Measurements from ENCODE around the gene ZNF80. TPM values are rescaled to one million over a fixed set of nuclear protein-coding genes. Genes with fewer than 3 reads are reported as not detected.

ZNF80 gene
- total and polyA plus RNA-seq, 2 of the 8 experiments (the other 6 are each of a cell fraction or from before 2014, with no cell fraction given): not detected

DNA sequence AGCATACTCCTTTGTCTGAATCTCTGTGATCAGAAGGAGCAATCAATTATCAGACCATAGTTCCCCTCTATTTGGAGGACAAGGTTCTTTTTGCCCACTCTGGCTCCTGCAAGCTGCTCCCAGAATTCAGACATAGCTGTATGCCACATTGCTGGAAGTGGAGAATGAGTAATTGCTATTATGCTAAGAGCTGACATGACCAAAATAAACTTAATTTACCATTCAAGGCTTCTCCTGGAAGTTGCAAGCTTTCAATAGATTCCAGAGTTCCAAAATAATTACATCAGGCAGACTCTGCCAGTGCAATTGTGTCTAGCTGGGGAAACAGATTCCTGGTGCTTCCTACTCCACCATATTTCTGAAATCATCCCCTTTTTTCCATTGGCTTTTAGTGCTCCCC, 50.9 kb downstream of the ZNF80 start:
- CTCF ChIA-PET (ENCODE audit: partially characterized antibody): no interaction called here
- no peak overlapping the region for H3K4me2 ChIP-seq (ENCODE audit: insufficient read depth in 1 of 2, low read depth in 2 of 2, low read length in 2 of 2)
- H3K4me3 ChIP-seq (ENCODE audit: extremely low read depth in 1 of 4, insufficient read depth in 2 of 4, low read depth in 3 of 4, low read length in 4 of 4): no peak overlapping the region

More for the DNA sequence above, 50.9 kb downstream of the ZNF80 start:
- Histone ChIP-seq H2BK20ac (ENCODE audit: low read length) (no peak overlapping the region), H2AK5ac (ENCODE audit: low read depth, low read length) (no peak overlapping the region), H2BK5ac (ENCODE audit: low read depth, low read length) (no peak overlapping the region), H4K91ac (replicated peaks; ENCODE audit: insufficient read length, low read length) (no peak overlapping the region), H2BK12ac (ENCODE audit: low read depth, low read length) (no peak overlapping the region), H3K23ac (ENCODE audit: insufficient read length) (no peak overlapping the region), H3K27me3 (replicated peaks in 1 of 4; ENCODE audit: control insufficient read depth in 3 of 4, extremely low read depth in 1 of 4, insufficient read depth in 3 of 4, low read length in 3 of 4) (no peaks in the 10 kb centered on the region), H3K14ac (ENCODE audit: insufficient read length) (no peak overlapping the region), H3K79me1 (ENCODE audit: low read depth, low read length) (no peaks in the 10 kb centered on the region), H3K9ac (replicated peaks in 1 of 4; ENCODE audit: extremely low read depth in 1 of 4, low read depth in 3 of 4, low read length in 3 of 4) (no peak overlapping the region), H3K56ac (replicated peaks; ENCODE audit: insufficient read length, low read depth, low read length) (no peak overlapping the region), H2AFZ (ENCODE audit: low read length) (no peak overlapping the region), H3K27ac (ENCODE audit: low read depth, low read length) (no peak overlapping the region), H3K36me3 (ENCODE audit: control insufficient read depth in 2 of 4, insufficient read depth in 4 of 4, low read length in 3 of 4) (no peaks in the 10 kb centered on the region), H3K79me2 (ENCODE audit: control insufficient read depth in 1 of 2, insufficient read depth in 2 of 2, low read length in 2 of 2) (no peaks in the 10 kb centered on the region), H2BK120ac (replicated peaks; ENCODE audit: low read depth, low read length) (no peak overlapping the region), H3K18ac (ENCODE audit: extremely low read depth, low read length) (no peak overlapping the region), H3K4ac (replicated peaks; ENCODE audit: insufficient read length, low read depth, low read length) (no peak overlapping the region), H2BK15ac (ENCODE audit: low read length) (no peak overlapping the region), H3K9me3 (ENCODE audit: insufficient read depth in 2 of 2, low read depth in 1 of 2, low read length in 1 of 2) (peaks cover 7% of the 10 kb centered on the region in 2 experiments; a peak in 3 of 4 replicates), H4K8ac (ENCODE audit: extremely low read depth, insufficient read depth, low read length) (no peak overlapping the region), H3K4me1 (replicated peaks in 1 of 4; ENCODE audit: control insufficient read depth in 3 of 4, insufficient read depth in 4 of 4, low read length in 3 of 4) (no peaks in the 10 kb centered on the region), H4K20me1 (replicated peaks in 1 of 2; ENCODE audit: control insufficient read depth in 1 of 2, insufficient read depth in 2 of 2, low read length in 2 of 2) (no peaks in the 10 kb centered on the region), H3K23me2 (ENCODE audit: low read depth, low read length) (no peaks in the 10 kb centered on the region), H4K5ac (ENCODE audit: insufficient read length, low read depth, low read length) (no peak overlapping the region)
- no peak for DNase-seq (ENCODE audit: low read depth in 1 of 2, low spot score in 2 of 2)
- FAIRE-seq: no peak
- POLR2A ChIA-PET (ENCODE audit: partially characterized antibody): no interaction called here
- TF ChIP-seq, protein P1, sequence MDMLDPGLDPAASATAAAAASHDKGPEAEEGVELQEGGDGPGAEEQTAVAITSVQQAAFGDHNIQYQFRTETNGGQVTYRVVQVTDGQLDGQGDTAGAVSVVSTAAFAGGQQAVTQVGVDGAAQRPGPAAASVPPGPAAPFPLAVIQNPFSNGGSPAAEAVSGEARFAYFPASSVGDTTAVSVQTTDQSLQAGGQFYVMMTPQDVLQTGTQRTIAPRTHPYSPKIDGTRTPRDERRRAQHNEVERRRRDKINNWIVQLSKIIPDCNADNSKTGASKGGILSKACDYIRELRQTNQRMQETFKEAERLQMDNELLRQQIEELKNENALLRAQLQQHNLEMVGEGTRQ (IDR thresholded peaks at IDR 0.05; ENCODE audit: low read length): no peak
- TF ChIP-seq HDAC6 (IDR thresholded peaks at IDR 0.05; ENCODE audit: low read depth, low read length): no peak
- no peak for TF ChIP-seq RNF2 (IDR thresholded peaks at IDR 0.05; ENCODE audit: borderline replicate concordance, low read depth, low read length, missing control alignments, poor library complexity, severe bottlenecking)
- no peak for TF ChIP-seq SIRT6 (IDR thresholded peaks at IDR 0.05; ENCODE audit: low read length)
- TF ChIP-seq RBBP5 (IDR thresholded peaks at IDR 0.05; ENCODE audit: borderline replicate concordance, low read depth, low read length): no peak
- no peak for TF ChIP-seq PHF8 (conservative IDR thresholded peaks at IDR 0.05; ENCODE audit: low read depth, low read length)
- TF ChIP-seq, protein P2, sequence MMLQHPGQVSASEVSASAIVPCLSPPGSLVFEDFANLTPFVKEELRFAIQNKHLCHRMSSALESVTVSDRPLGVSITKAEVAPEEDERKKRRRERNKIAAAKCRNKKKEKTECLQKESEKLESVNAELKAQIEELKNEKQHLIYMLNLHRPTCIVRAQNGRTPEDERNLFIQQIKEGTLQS (IDR thresholded peaks at IDR 0.05; ENCODE audit: insufficient read depth, low read depth, low read length): no peak
